H1 (cell line): ENCODE results near the gene BIRC7. TPM values are rescaled to one million over a fixed set of nuclear protein-coding genes. Genes with fewer than 3 reads are reported as not detected.

Experiments used
- SIRT6 ChIP-seq: IDR thresholded peaks from one replicate; pipeline ENCODE4 v1.7.1; 2012; ENCODE audit warnings: low read length, inconsistent platforms
- SRF ChIP-seq: IDR thresholded peaks from 2 replicates; pipeline ENCODE4 v1.6.1; 2011; ENCODE audit warnings: mild to moderate bottlenecking, low read depth, low read length, moderate library complexity
- polyA plus RNA-seq, 7 experiments: library from polyadenylated mRNA; depleted of rRNA in 3 of 7; stranded (reverse) in 5 of 7; unstranded in 2 of 7; fragments of >200 nt in 5 of 7; fragments of 200-250 nt in 2 of 7; gene quantifications; 1 replicate in 5 of 7; 2 replicates in 1 of 7; 4 replicates in 1 of 7; pipeline versions ENCODE4 v1.2.1 to v1.2.3, GENCODE V29; 2011 to 2013; ENCODE audit warnings: missing spikeins in 2 of 7, mixed read lengths in 2 of 7
- total RNA-seq: library from RNA; stranded (reverse); fragmentation: NEBNext Ultra II Directional; extraction: Animal tissue kit (Norgen Biotek cat#: 25700); gene quantifications from 2 replicates; pipeline ENCODE4 v1.2.1, GENCODE V29; 2021

The BIRC7 gene
- total and polyA plus RNA-seq, 2 of the 8 experiments (the other 6 are each of a cell fraction or from before 2014, with no cell fraction given): 0.11 to 0.41 TPM

DNA sequence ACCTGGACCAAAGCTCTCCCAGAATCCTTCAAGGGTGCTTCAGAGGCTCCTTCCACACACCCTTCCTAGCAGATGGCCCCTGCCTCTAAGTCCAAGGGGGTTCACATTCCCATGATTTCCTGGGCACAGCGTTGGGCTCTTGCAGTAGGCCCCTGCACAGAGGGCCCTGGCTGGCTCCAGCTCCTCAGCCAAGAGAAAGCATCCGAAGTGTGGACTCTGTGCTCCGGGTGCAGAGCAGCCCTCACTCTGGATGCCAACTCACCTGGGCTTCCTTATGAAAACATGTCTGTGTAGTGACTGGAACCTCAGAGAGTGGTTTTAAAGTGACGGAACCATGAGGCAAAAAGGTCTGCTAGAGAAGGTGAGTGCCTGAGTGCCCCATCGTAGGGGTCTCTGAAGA lies 31.3 kb upstream of the BIRC7 start (continued):
- TF ChIP-seq SIRT6 (no peak), SRF (no peak)
